ENCODE measurements around the gene TTC39C. TPM values are rescaled to one million over a fixed set of nuclear protein-coding genes. Genes with fewer than 3 reads are reported as not detected.

TTC39C gene
- total RNA-seq, 2 donors from 2014 or later, result 8.8 to 9.5 TPM

DNA sequence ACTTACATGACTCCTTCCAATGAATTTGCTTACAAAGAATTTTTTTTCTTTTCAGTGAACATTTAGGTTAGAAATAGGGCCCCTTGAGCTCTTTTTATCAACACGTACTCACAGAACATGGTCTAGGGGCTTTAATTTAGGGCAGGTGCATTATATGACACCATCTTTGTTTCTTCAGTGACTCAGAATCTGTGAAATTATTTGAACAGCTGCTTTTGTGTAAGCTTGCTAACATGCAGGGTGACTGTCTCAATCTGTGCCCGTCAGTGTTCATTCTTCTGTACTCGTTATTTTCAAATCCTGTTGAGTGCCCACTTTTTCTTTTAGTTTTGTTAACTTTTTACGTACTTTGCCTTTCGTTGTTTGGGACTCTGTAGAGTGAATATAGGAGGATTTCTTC lies 71.5 kb downstream of the TTC39C start:
- H3K4me3 ChIP-seq, result no peak overlapping the region
- H3K36me3 ChIP-seq, result no peaks in the 10 kb centered on the region
- intact Hi-C loops (cut with DNase I), result no loop called here
- TF ChIP-seq, protein P1, sequence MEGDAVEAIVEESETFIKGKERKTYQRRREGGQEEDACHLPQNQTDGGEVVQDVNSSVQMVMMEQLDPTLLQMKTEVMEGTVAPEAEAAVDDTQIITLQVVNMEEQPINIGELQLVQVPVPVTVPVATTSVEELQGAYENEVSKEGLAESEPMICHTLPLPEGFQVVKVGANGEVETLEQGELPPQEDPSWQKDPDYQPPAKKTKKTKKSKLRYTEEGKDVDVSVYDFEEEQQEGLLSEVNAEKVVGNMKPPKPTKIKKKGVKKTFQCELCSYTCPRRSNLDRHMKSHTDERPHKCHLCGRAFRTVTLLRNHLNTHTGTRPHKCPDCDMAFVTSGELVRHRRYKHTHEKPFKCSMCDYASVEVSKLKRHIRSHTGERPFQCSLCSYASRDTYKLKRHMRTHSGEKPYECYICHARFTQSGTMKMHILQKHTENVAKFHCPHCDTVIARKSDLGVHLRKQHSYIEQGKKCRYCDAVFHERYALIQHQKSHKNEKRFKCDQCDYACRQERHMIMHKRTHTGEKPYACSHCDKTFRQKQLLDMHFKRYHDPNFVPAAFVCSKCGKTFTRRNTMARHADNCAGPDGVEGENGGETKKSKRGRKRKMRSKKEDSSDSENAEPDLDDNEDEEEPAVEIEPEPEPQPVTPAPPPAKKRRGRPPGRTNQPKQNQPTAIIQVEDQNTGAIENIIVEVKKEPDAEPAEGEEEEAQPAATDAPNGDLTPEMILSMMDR (IDR thresholded peaks at IDR 0.05), result no peak
- H3K27me3 ChIP-seq, result no peaks in the 10 kb centered on the region
- no peaks in the 10 kb centered on the region for H3K9me3 ChIP-seq
- no peak for DNase-seq
- no peak overlapping the region for H3K9ac ChIP-seq (ENCODE audit: low read depth in 2 of 2, low read length in 2 of 2)
- H3K27ac ChIP-seq, result no peak overlapping the region
- no peaks in the 10 kb centered on the region for H3K4me1 ChIP-seq

DNA sequence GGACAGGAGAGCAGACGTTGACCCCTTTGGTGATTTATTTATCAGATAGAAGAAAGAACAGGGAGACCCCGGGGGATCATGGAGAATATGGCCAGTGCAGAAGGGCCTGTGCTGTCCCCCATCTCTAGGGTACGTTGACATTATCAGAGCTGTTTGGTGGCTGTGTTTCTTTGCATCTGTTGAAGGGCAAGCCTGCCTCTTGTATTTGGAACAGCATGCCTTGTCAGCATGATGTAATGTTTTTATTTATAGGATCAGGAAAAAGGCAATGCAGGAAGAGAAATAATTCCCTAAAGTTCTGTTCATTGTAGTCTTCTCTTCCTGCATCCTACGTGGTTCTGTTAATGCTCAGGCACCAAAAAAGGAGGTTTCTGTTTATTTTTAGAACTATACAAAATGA lies 74.5 kb downstream of the TTC39C start:
- Histone ChIP-seq H3K27me3 (no peaks in the 10 kb centered on the region), H3K9ac (ENCODE audit: low read depth in 2 of 2, low read length in 2 of 2) (no peak overlapping the region), H3K4me1 (no peaks in the 10 kb centered on the region), H3K9me3 (no peaks in the 10 kb centered on the region), H3K4me3 (no peak overlapping the region), H3K27ac (no peak overlapping the region), H3K36me3 (no peaks in the 10 kb centered on the region)
- TF ChIP-seq, protein P1 (IDR thresholded peaks at IDR 0.05), result no peak
- DNase-seq, result no peak
- intact Hi-C loops (cut with DNase I), result no loop called here

DNA sequence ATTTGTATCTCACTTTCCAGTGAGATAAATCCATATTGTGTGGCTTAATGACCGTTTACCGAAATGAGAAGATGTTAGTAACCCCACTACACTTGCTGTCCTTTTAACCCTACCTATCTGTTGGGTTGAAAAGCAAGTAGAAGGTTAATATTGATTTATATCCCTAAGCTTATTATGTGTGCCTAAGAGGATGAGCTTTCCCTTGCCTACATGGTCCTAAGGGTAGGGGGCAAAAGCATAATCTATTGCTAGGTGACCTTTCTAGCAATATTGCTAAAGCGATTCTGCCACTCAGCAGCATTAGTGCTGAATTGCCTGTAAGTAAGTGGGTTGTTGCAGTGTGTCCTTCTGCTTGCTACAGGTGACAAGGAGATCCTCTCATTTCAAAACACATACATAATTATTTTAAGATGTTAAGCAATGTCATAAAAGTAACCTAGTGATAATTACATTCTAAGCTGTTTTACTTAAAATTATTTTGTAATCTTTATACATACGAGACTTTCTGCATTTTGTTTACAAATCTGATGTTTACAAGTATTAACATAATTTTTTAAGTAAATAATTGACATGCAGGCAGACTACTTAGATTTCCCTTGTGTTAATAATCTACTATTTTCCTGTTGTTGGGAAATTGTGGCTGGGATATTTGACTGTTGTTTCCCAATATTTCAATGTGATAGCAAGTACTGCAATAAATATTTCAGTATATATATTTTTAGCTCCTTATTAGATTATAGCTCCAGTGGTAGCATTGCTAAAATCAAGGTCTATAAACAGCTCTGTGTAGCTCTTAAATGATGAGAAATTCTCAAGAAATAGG lies 75.2 kb downstream of the TTC39C start:
- Histone ChIP-seq H3K27me3 (no peaks in the 10 kb centered on the region), H3K4me1 (no peaks in the 10 kb centered on the region), H3K27ac (no peak overlapping the region), H3K9ac (ENCODE audit: low read depth in 2 of 2, low read length in 2 of 2) (no peak overlapping the region), H3K36me3 (no peaks in the 10 kb centered on the region), H3K9me3 (no peaks in the 10 kb centered on the region), H3K4me3 (no peak overlapping the region)
- TF ChIP-seq, protein P1 (IDR thresholded peaks at IDR 0.05), result no peak
- intact Hi-C loops (cut with DNase I), result no loop called here
- DNase-seq, result no peak

DNA sequence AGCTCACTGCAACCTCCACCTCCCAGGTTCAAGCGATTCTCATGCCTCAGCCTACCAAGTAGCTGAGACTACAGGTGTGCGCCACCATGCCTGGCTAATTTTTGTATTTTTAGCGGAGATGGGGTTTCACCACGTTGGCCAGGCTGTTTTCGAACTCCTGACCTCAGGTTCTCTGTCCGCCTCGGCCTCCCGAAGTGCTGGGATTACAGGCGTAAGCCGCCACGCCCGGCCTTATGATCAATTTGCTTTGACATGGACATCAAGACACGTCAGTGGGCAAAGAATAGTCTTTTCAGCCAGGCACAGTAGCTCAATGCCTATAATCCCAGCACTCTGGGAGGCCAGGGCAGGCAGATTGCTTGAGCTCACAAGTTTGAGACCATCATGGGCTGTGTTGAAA lies 76.3 kb downstream of the TTC39C start:
- intact Hi-C loops (cut with DNase I), result no loop called here

DNA sequence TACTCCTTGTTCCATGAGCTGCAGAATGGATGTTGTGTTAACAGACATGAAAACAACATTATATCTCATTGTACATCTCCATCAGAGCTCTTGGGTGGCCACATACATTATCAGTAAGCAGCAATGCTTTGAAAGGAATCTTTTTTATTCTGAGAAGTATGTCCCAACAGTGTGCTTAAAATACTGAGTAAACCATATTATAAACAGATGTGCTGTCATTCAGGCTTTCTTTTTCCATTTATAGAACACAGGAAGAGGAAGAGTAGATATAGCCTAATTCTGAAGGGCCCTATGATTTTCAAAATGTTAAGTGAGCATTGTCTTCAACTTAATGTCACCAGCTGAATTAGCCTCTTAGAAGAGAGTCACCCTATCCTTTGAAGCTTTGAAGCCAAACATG lies 80.0 kb downstream of the TTC39C start:
- Histone ChIP-seq H3K4me1 (no peaks in the 10 kb centered on the region), H3K27me3 (no peaks in the 10 kb centered on the region), H3K4me3 (no peak overlapping the region), H3K27ac (no peak overlapping the region), H3K9me3 (no peaks in the 10 kb centered on the region), H3K36me3 (no peaks in the 10 kb centered on the region), H3K9ac (ENCODE audit: low read depth in 2 of 2, low read length in 2 of 2) (no peak overlapping the region)
- DNase-seq, result no peak
- TF ChIP-seq, protein P1 (IDR thresholded peaks at IDR 0.05), result no peak
- intact Hi-C loops (cut with DNase I), result no loop called here

More for the DNA sequence above, 76.3 kb downstream of the TTC39C start:
- H3K4me3 ChIP-seq, result no peak overlapping the region
- H3K4me1 ChIP-seq, result no peaks in the 10 kb centered on the region
- no peak overlapping the region for H3K9ac ChIP-seq (ENCODE audit: low read depth in 2 of 2, low read length in 2 of 2)
- no peaks in the 10 kb centered on the region for H3K9me3 ChIP-seq
- TF ChIP-seq, protein P1 (IDR thresholded peaks at IDR 0.05), result no peak
- no peaks in the 10 kb centered on the region for H3K36me3 ChIP-seq
- DNase-seq, result no peak
- H3K27me3 ChIP-seq, result no peaks in the 10 kb centered on the region
- no peak overlapping the region for H3K27ac ChIP-seq

Data from colonic mucosa (tissue), 4 donors.